Testis (tissue), 2 donors: ENCODE results near the gene PNPLA5.

ENCODE experiments used
- CTCF ChIP-seq, 3 experiments: fragments of 450-650 bp in 2 of 3; fragments of 200-600 bp in 1 of 3; sonication (generic) in 1 of 3; IDR thresholded peaks; one replicate each; pipeline ENCODE4 v1.5.1; 2016 to 2019; ENCODE audit warnings: antibody characterized with exemption in 3 of 3, mild to moderate bottlenecking in 2 of 3, moderate library complexity in 1 of 3
- POLR2A ChIP-seq: fragments of 450-650 bp; IDR thresholded peaks from one replicate; pipeline ENCODE4 v1.6.1; 2017; ENCODE audit warnings: antibody characterized with exemption, mild to moderate bottlenecking, moderate library complexity

GRCh38 chr22:43928908-43929307 lies 37.1 kb upstream of the PNPLA5 start:
- TF ChIP-seq POLR2A (no peak), CTCF (IDR thresholded peaks at IDR 0.05) (no peak)
